ENCODE data around the gene GSTP1.

GSTP1 gene

DNA sequence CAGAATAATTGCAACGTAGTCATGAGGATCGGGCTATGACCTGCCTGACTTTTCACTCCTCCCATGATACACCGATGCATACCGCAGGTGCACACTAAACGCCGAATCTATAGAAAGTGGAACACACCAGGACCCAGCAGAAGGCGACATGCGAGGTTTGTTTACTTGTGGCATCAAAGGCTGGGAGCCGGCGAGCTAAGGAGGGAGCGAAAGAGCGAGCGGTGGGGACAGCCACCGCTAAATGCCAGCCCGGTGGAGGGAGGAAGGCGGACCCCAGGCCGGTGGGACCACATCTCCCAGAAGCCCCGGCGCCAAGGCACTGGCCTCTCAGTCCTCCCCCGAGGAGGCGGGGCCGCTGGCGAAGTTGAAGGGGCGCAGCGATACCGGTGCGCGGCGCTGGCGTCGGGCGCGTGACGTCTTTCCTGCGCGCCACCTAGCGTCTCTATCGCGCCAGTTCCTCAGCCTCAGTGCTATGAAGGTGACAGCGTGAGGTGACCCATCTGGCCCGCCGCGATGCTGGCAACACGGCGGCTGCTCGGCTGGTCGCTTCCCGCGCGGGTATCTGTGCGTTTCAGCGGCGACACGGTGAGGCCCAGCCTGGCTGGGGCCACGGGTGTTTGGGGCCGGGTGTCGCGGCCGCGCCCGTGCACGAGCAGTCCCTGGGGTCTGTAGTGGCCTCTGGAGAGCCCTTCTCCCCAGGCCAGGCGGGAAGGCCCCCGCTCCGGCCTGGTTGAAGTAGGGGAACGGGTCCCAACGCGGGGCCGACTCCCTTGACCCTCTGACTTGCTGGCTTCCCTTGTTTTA is 23.1 kb downstream of the GSTP1 start, which contains the start of gene NDUFV1:
Gene NDUFV1 (plus strand): TSS at position 445 of the 804 bp plus-strand sequence. CDS start 69 bp downstream, at position 514.
- no peak for DNase-seq (ENCODE audit: low read depth, low spot score)
- WGBS (ENCODE audit: insufficient coverage, insufficient read length) = no CpG with 5 or more reads among the region's 69 CpGs
- Histone ChIP-seq H3K27me3 (ENCODE audit: control insufficient read depth, insufficient read depth, low read length) (no peaks in the 10 kb centered on the region), H3K27ac (ENCODE audit: low read length) (no peak within 1 kb of the TSS), H3K9me3 (ENCODE audit: control insufficient read depth, insufficient read depth, low read length) (no peaks in the 10 kb centered on the region), H3K36me3 (ENCODE audit: control insufficient read depth, insufficient read depth, low read length) (peaks cover 13% of the 10 kb centered on the region), H3K4me1 (ENCODE audit: control insufficient read depth, insufficient read depth, low read length) (peaks cover 2% of the 10 kb centered on the region), H3K4me3 (ENCODE audit: low read length) (peak within 1 kb of the TSS; percentile 73)

DNA sequence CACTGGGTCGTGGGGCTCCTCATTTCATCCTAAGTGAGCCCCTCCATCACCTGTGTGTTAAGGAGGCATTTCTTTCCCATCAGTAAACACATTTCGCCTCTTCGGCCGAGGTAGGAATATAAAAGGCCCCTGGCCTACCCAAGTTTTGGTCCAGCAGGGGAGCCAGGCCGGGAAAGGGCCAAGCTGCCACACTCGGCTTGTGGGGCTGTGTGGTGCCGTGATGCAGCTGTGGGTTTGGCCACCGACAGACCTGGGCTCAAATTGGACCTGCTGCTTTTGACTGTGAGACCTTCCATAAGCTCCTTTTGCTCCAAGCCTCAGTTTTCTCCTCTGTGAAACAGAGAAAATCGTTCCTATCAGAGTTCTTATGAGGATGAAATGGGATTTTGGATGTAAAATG is 23.9 kb downstream of the GSTP1 start:
- Histone ChIP-seq H3K27me3 (ENCODE audit: control insufficient read depth, insufficient read depth, low read length) (no peaks in the 10 kb centered on the region), H3K27ac (ENCODE audit: low read length) (no peak overlapping the region), H3K36me3 (ENCODE audit: control insufficient read depth, insufficient read depth, low read length) (peaks cover 20% of the 10 kb centered on the region), H3K4me3 (ENCODE audit: low read length) (peak overlapping the region; percentile 73; the same call in 1 of the 2 replicates), H3K9me3 (ENCODE audit: control insufficient read depth, insufficient read depth, low read length) (no peaks in the 10 kb centered on the region), H3K4me1 (ENCODE audit: control insufficient read depth, insufficient read depth, low read length) (peaks cover 2% of the 10 kb centered on the region)
- no peak for DNase-seq (ENCODE audit: low read depth, low spot score)
- WGBS (ENCODE audit: insufficient coverage, insufficient read length) = no CpG with 5 or more reads among the region's 9 CpGs

DNA sequence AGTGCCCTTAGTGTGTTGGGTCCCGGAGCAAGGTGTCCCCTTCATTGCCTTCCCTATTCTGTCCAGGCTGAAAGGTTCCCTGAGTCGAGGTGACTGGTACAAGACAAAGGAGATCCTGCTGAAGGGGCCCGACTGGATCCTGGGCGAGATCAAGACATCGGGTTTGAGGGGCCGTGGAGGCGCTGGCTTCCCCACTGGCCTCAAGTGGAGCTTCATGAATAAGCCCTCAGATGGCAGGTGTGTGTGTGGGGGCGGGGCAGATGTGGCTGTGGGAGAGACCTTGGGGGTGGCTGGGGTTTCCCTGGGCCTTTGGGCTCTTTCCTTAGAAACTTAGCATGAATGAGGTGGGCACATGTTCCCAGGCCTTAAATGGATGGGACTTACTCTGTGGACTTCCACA is 24.9 kb downstream of the GSTP1 start:
- DNase-seq (ENCODE audit: low read depth, low spot score) = no peak
- Histone ChIP-seq H3K36me3 (ENCODE audit: control insufficient read depth, insufficient read depth, low read length) (peaks cover 20% of the 10 kb centered on the region), H3K4me3 (ENCODE audit: low read length) (no peak overlapping the region), H3K27me3 (ENCODE audit: control insufficient read depth, insufficient read depth, low read length) (no peaks in the 10 kb centered on the region), H3K9me3 (ENCODE audit: control insufficient read depth, insufficient read depth, low read length) (no peaks in the 10 kb centered on the region), H3K27ac (ENCODE audit: low read length) (no peak overlapping the region), H3K4me1 (ENCODE audit: control insufficient read depth, insufficient read depth, low read length) (peaks cover 2% of the 10 kb centered on the region)
- WGBS (ENCODE audit: insufficient coverage, insufficient read length) = no CpG with 5 or more reads among the region's 8 CpGs

DNA sequence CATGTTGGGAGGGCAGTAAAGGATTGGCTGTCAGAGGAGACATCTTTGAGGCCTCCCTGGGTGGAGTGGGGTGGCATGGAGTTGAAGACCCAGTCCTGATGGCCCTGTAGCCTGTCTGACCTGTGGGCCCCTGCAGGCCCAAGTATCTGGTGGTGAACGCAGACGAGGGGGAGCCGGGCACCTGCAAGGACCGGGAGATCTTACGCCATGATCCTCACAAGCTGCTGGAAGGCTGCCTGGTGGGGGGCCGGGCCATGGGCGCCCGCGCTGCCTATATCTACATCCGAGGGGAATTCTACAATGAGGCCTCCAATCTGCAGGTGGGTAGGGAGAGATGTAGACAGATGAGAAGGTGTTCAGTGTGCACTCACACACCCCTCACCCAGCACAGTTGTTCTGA is 25.7 kb downstream of the GSTP1 start:
- DNase-seq (ENCODE audit: low read depth, low spot score) = no peak
- no CpG with 5 or more reads among the region's 10 CpGs for WGBS (ENCODE audit: insufficient coverage, insufficient read length)
- Histone ChIP-seq H3K36me3 (ENCODE audit: control insufficient read depth, insufficient read depth, low read length) (peaks cover 20% of the 10 kb centered on the region), H3K9me3 (ENCODE audit: control insufficient read depth, insufficient read depth, low read length) (no peaks in the 10 kb centered on the region), H3K4me3 (ENCODE audit: low read length) (no peak overlapping the region), H3K27me3 (ENCODE audit: control insufficient read depth, insufficient read depth, low read length) (no peaks in the 10 kb centered on the region), H3K27ac (ENCODE audit: low read length) (no peak overlapping the region), H3K4me1 (ENCODE audit: control insufficient read depth, insufficient read depth, low read length) (peaks cover 3% of the 10 kb centered on the region)

DNA sequence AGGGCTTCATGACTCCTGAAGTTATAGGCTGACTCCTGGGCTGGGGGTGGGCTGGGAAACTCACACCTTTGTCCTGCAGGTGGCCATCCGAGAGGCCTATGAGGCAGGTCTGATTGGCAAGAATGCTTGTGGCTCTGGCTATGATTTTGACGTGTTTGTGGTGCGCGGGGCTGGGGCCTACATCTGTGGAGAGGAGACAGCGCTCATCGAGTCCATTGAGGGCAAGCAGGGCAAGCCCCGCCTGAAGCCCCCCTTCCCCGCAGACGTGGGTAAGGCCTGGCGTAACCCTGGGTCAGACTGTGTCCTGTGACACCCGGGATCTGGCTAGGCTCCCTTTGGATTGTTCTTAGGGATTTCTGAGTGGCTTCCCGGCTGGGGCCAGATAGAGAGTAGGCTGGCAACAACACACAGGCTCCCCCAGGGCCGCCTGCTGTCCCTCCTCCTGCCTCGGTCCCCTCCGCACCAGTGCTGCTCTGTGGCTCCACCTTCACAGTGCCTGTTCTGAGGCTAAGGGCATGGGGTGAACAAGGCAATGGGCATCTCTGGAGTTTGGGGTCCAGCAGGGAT is 26.8 kb downstream of the GSTP1 start:
- no peak overlapping the region for H3K4me3 ChIP-seq (ENCODE audit: low read length)
- WGBS (ENCODE audit: insufficient coverage, insufficient read length) = no CpG with 5 or more reads among the region's 15 CpGs
- H3K9me3 ChIP-seq (ENCODE audit: control insufficient read depth, insufficient read depth, low read length) = no peaks in the 10 kb centered on the region
- no peaks in the 10 kb centered on the region for H3K27me3 ChIP-seq (ENCODE audit: control insufficient read depth, insufficient read depth, low read length)
- no peak for DNase-seq (ENCODE audit: low read depth, low spot score)
- peaks cover 20% of the 10 kb centered on the region for H3K36me3 ChIP-seq (ENCODE audit: control insufficient read depth, insufficient read depth, low read length)
- no peak overlapping the region for H3K27ac ChIP-seq (ENCODE audit: low read length)
- H3K4me1 ChIP-seq (ENCODE audit: control insufficient read depth, insufficient read depth, low read length) = peaks cover 6% of the 10 kb centered on the region

DNA sequence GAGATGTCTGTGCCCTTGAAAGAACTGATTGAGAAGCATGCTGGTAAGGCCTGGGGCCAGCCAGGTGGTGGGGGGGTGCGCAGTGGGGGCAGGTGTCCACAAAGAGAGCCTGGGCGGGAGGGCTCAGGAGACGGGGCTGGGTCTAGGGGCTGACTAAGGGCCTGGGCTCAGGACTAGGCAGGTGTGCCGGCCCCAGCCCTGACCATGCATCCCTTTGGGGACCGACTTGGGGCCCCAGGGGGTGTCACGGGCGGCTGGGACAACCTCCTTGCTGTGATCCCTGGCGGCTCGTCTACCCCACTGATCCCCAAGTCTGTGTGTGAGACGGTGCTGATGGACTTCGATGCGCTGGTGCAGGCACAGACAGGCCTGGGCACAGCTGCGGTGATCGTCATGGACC is 27.6 kb downstream of the GSTP1 start:
- Histone ChIP-seq H3K9me3 (ENCODE audit: control insufficient read depth, insufficient read depth, low read length) (no peaks in the 10 kb centered on the region), H3K4me1 (ENCODE audit: control insufficient read depth, insufficient read depth, low read length) (peaks cover 10% of the 10 kb centered on the region), H3K27ac (ENCODE audit: low read length) (no peak overlapping the region), H3K27me3 (ENCODE audit: control insufficient read depth, insufficient read depth, low read length) (no peaks in the 10 kb centered on the region), H3K4me3 (ENCODE audit: low read length) (no peak overlapping the region), H3K36me3 (ENCODE audit: control insufficient read depth, insufficient read depth, low read length) (peaks cover 20% of the 10 kb centered on the region)
- no CpG with 5 or more reads among the region's 14 CpGs for WGBS (ENCODE audit: insufficient coverage, insufficient read length)
- no peak for DNase-seq (ENCODE audit: low read depth, low spot score)

DNA sequence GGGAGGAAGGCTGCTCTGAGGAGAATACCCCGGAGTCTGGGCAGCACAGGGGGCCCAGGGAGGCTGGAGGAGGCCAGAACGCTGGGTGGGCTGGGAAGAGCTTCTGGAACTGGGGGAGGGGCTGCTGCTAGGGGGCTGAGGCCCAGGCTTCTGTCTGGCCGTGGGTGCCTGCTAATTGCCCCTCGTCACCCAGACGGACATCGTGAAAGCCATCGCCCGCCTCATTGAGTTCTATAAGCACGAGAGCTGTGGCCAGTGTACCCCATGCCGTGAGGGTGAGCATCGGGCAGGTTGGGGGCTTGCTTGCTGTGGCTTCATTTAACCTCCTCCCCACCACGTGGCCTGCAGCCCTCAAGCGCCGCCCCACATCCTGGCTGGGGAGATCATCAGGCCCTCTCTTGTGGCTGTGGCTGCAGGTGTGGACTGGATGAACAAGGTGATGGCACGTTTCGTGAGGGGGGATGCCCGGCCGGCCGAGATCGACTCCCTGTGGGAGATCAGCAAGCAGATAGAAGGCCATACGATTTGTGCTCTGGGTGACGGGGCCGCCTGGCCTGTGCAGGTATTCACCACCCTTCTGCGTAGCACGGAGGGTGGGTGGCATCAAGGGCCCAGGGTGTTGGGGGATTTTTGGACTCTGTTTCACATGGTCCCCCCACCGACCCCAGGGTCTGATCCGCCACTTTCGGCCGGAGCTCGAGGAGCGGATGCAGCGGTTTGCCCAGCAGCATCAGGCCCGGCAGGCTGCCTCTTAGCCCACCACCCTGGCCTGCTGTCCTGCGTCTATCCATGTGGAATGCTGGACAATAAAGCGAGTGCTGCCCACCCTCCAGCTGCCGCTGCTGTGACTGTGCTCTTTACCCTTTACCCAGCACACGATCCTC is 28.3 kb downstream of the GSTP1 start:
- WGBS (ENCODE audit: insufficient coverage, insufficient read length) = no CpG with 5 or more reads among the region's 37 CpGs
- peaks cover 12% of the 10 kb centered on the region for H3K4me1 ChIP-seq (ENCODE audit: control insufficient read depth, insufficient read depth, low read length)
- H3K27ac ChIP-seq (ENCODE audit: low read length) = no peak overlapping the region

DNA sequence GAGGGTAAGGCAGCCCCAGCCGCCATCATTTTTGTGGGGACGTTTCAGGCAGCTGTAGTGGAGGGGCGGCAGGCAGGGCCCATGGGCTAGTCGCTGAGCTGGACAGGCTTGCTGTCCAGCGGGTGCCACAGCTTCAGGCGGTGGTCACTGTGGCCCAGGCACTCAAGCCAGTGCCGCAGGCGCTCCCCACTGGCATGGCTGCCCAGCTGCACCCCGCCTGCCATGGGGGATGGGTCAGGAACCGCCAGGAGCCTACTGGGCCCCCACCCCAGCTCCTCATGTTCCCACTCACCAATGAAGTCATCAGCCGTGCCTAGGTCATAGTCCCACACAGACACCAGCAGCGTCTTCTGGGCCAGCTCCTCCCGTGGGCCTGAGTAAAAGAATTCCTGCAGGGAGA is 29.1 kb downstream of the GSTP1 start:
- Histone ChIP-seq H3K27me3 (ENCODE audit: control insufficient read depth, insufficient read depth, low read length) (no peaks in the 10 kb centered on the region), H3K4me1 (ENCODE audit: control insufficient read depth, insufficient read depth, low read length) (peaks cover 15% of the 10 kb centered on the region), H3K27ac (ENCODE audit: low read length) (no peak overlapping the region), H3K9me3 (ENCODE audit: control insufficient read depth, insufficient read depth, low read length) (no peaks in the 10 kb centered on the region), H3K4me3 (ENCODE audit: low read length) (no peak overlapping the region), H3K36me3 (ENCODE audit: control insufficient read depth, insufficient read depth, low read length) (peaks cover 20% of the 10 kb centered on the region)
- WGBS (ENCODE audit: insufficient coverage, insufficient read length) = no CpG with 5 or more reads among the region's 13 CpGs
- no peak for DNase-seq (ENCODE audit: low read depth, low spot score)

More for the DNA sequence above, 28.3 kb downstream of the GSTP1 start:
- no peak for DNase-seq (ENCODE audit: low read depth, low spot score)
- H3K4me3 ChIP-seq (ENCODE audit: low read length) = no peak overlapping the region
- H3K27me3 ChIP-seq (ENCODE audit: control insufficient read depth, insufficient read depth, low read length) = no peaks in the 10 kb centered on the region
- peaks cover 20% of the 10 kb centered on the region for H3K36me3 ChIP-seq (ENCODE audit: control insufficient read depth, insufficient read depth, low read length)
- H3K9me3 ChIP-seq (ENCODE audit: control insufficient read depth, insufficient read depth, low read length) = no peaks in the 10 kb centered on the region

DNA sequence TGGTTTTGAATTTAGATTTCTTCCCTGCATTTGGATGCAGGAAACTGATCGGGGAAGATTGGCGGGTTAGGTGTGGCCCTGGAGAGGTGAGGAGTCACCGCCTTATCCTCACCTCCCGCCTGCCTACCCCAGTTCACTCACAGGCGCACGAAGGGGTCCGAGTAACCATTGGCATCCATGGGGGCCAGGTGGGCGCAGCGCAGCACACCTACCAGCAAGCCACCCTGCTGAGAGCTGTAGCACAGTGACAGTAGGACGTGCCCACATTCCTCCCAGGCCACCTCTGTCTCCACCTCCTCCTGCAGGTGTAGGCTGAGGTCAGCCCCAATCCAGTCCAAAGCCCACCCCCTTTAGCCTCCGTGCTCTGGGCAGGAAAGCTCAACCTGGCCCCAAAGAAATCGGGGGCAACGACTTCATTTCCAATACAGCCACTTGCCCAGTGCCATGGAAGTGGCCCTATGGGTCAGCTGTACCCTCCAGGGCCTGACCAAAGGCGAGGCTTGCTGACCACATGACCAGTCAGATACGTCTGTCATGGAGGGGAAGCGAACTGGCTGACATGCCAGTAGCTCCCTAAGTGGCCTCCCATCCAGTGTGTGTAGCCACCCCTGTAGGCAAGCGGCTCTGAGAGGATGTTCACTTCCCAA is 29.8 kb downstream of the GSTP1 start:
- peaks cover 15% of the 10 kb centered on the region for H3K4me1 ChIP-seq (ENCODE audit: control insufficient read depth, insufficient read depth, low read length)
- no CpG with 5 or more reads among the region's 17 CpGs for WGBS (ENCODE audit: insufficient coverage, insufficient read length)
- no peaks in the 10 kb centered on the region for H3K27me3 ChIP-seq (ENCODE audit: control insufficient read depth, insufficient read depth, low read length)
- H3K36me3 ChIP-seq (ENCODE audit: control insufficient read depth, insufficient read depth, low read length) = peaks cover 20% of the 10 kb centered on the region
- H3K4me3 ChIP-seq (ENCODE audit: low read length) = no peak overlapping the region
- DNase-seq (ENCODE audit: low read depth, low spot score) = no peak
- H3K9me3 ChIP-seq (ENCODE audit: control insufficient read depth, insufficient read depth, low read length) = no peaks in the 10 kb centered on the region
- no peak overlapping the region for H3K27ac ChIP-seq (ENCODE audit: low read length)
